ENCODE results near the gene RABEPK.

GRCh38 chr9:125172031-125172755 is 28.1 kb upstream of the RABEPK start:
- no peak for TF ChIP-seq CTCF (IDR thresholded peaks at IDR 0.05)
- no peak for TF ChIP-seq POLR2A (IDR thresholded peaks at IDR 0.05)
